Measurements from ENCODE around the gene SLC35B2.

The SLC35B2 gene

DNA sequence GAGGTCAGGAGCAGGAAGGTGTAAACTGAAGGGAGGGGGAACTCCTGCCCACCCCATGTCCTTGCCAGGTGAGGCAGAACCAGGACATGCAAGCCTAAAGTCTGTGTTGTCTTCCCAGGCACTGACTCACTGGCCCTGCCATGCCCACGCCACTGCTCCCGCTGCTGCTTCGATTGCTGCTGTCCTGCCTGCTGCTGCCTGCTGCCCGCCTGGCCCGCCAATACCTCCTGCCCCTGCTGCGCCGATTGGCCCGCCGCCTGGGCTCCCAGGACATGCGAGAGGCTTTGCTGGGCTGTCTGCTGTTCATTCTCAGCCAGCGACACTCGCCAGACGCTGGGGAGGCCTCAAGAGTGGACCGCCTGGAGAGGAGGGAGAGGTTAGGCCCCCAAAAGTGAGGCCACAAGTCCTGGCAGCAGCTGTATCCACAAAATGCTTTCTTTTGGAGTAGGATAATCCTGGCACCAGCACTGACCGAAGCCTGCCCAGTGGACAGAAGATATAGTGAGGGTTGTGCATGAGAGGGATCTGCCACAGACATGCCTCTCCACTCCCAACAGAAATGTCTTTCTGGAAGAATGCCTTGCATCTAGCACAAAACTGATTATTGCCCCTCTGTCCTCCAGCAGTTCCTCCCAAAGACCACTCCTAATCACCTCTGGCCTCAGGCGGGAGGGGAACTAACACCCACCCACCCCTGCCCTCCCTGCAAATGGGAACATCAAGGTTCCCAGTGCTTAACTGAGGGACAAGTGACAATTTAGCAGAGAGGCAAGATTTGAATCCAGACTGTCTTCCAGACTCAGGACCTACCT, 39.8 kb downstream of the SLC35B2 start:
- TF ChIP-seq, protein P1, sequence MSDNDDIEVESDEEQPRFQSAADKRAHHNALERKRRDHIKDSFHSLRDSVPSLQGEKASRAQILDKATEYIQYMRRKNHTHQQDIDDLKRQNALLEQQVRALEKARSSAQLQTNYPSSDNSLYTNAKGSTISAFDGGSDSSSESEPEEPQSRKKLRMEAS (IDR thresholded peaks at IDR 0.05) = peak; percentile 98
- TF ChIP-seq EGR1 (IDR thresholded peaks at IDR 0.05) (peak; percentile 17; the same call in 1 of the 2 replicates), CREB1 (IDR thresholded peaks at IDR 0.05; ENCODE audit: low read depth) (no peak), TEAD4 (IDR thresholded peaks at IDR 0.05) (peak; percentile 74), ZBTB7A (IDR thresholded peaks at IDR 0.05; ENCODE audit: low read depth) (no peak), EP300 (IDR thresholded peaks at IDR 0.05; ENCODE audit: borderline replicate concordance) (peak; percentile 91), YY1 (IDR thresholded peaks at IDR 0.05; ENCODE audit: low read depth) (peak; percentile 48; the same call in 1 of the 2 replicates), TAF1 (IDR thresholded peaks at IDR 0.05; ENCODE audit: low read depth) (0 out of 2 replicates have a peak, but pooled peaks have one; percentile 30), CEBPB (IDR thresholded peaks at IDR 0.05) (peak; percentile 18; the same call in 1 of the 2 replicates), RAD21 (IDR thresholded peaks at IDR 0.05; ENCODE audit: low read depth) (peak; percentile 2; the same call in 1 of the 2 replicates), FOXM1 (IDR thresholded peaks at IDR 0.05; ENCODE audit: borderline replicate concordance, low read depth) (peak; percentile 79), TCF12 (IDR thresholded peaks at IDR 0.05; ENCODE audit: low read depth) (peak; percentile 95), NFIC (IDR thresholded peaks at IDR 0.05) (peak; percentile 96)
- TF ChIP-seq, protein P2, sequence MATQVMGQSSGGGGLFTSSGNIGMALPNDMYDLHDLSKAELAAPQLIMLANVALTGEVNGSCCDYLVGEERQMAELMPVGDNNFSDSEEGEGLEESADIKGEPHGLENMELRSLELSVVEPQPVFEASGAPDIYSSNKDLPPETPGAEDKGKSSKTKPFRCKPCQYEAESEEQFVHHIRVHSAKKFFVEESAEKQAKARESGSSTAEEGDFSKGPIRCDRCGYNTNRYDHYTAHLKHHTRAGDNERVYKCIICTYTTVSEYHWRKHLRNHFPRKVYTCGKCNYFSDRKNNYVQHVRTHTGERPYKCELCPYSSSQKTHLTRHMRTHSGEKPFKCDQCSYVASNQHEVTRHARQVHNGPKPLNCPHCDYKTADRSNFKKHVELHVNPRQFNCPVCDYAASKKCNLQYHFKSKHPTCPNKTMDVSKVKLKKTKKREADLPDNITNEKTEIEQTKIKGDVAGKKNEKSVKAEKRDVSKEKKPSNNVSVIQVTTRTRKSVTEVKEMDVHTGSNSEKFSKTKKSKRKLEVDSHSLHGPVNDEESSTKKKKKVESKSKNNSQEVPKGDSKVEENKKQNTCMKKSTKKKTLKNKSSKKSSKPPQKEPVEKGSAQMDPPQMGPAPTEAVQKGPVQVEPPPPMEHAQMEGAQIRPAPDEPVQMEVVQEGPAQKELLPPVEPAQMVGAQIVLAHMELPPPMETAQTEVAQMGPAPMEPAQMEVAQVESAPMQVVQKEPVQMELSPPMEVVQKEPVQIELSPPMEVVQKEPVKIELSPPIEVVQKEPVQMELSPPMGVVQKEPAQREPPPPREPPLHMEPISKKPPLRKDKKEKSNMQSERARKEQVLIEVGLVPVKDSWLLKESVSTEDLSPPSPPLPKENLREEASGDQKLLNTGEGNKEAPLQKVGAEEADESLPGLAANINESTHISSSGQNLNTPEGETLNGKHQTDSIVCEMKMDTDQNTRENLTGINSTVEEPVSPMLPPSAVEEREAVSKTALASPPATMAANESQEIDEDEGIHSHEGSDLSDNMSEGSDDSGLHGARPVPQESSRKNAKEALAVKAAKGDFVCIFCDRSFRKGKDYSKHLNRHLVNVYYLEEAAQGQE (IDR thresholded peaks at IDR 0.05; ENCODE audit: low read depth) = no peak
- TF ChIP-seq, protein P3, sequence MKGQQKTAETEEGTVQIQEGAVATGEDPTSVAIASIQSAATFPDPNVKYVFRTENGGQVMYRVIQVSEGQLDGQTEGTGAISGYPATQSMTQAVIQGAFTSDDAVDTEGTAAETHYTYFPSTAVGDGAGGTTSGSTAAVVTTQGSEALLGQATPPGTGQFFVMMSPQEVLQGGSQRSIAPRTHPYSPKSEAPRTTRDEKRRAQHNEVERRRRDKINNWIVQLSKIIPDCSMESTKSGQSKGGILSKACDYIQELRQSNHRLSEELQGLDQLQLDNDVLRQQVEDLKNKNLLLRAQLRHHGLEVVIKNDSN (IDR thresholded peaks at IDR 0.05) = no peak

DNA sequence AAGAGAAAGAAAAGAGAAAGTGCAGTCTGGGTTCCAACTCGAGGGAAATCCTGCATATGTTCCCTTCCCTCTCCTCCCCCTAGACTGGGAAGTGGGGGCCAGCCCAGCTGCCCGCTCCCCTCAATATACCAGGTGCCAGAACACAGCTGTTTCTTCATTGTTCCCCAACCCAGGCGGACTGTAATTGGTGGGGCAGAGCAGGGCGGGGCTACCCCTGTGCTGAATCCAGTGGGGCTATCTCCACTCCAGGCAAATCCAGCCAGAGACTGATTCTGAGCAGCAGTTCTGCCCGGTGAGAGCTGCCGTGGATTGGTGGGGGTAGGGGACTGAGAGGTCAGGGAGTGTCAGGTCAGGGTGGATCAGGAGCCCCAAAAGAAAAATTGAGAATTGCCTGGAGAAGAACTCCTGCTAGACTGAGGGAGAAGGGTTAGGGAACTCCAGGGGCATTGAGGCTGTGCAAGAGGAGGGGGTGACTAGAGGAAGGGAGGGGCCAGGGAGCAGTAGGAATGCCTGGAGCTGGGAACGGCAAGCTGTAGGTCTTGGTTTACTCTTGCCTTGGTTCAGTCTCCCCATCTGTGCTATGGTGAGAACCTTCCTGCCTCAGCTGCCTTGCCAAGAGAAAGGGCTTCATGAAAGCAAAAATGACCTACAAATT, 40.5 kb downstream of the SLC35B2 start, which contains the start of gene MYMX:
MYMX (plus strand) TSS at position 250 of the 655 bp plus-strand sequence. CDS start 546 bp downstream, outside the sequence.
- TF ChIP-seq, protein P3 (IDR thresholded peaks at IDR 0.05) = no peak
- no peak for TF ChIP-seq CREB1 (IDR thresholded peaks at IDR 0.05; ENCODE audit: low read depth)
- TF ChIP-seq, protein P1 (IDR thresholded peaks at IDR 0.05) = no peak

DNA sequence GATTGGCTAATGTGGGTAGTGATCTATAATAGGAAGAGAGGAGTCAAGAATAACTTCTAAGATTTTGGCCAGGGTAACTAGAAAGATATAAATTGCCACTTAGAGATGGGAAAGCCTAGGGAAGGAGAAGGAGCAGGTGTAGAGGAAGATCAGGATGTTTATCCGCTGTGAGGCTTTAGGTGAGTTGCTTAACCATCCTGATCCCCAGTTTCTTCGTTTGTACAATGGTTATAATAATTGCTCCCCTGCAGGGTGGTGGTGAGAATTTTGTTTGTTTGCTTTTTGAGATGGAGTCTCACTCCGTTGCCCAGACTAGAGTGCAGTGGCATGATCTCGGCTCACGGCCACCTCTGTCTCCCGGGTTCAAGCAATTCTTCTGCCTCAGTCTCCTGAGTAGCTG, 43.0 kb downstream of the SLC35B2 start:
- TF ChIP-seq ZBTB7A (IDR thresholded peaks at IDR 0.05; ENCODE audit: low read depth) (no peak), YY1 (IDR thresholded peaks at IDR 0.05; ENCODE audit: low read depth) (no peak), TEAD4 (IDR thresholded peaks at IDR 0.05) (no peak), CREB1 (IDR thresholded peaks at IDR 0.05; ENCODE audit: low read depth) (no peak), RAD21 (IDR thresholded peaks at IDR 0.05; ENCODE audit: low read depth) (no peak), FOXM1 (IDR thresholded peaks at IDR 0.05; ENCODE audit: borderline replicate concordance, low read depth) (no peak), NFIC (IDR thresholded peaks at IDR 0.05) (no peak), EP300 (IDR thresholded peaks at IDR 0.05; ENCODE audit: borderline replicate concordance) (no peak), TCF12 (IDR thresholded peaks at IDR 0.05; ENCODE audit: low read depth) (no peak), CEBPB (IDR thresholded peaks at IDR 0.05) (no peak)
- TF ChIP-seq, protein P2 (IDR thresholded peaks at IDR 0.05; ENCODE audit: low read depth) = no peak
- TF ChIP-seq, protein P3 (IDR thresholded peaks at IDR 0.05) = no peak

DNA sequence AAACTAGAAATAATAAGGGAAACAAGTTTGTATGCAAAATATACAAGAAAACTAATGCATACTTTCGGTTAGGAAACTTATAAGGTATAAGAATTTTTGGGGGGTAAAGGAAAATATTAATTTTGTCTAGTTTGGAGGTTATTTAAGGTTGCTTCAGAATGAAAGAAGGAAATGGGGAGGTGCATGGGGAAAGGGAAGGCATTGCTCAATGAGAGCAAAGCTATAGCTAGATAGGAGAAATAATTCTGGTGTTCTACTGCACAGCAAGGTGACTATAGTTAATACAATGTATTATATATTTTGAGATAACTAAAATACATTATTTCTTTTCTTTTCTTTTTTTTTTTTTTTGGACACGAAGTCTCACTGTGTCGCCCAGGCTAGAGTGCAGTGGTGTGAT, 46.0 kb downstream of the SLC35B2 start:
- TF ChIP-seq EP300 (IDR thresholded peaks at IDR 0.05; ENCODE audit: borderline replicate concordance) (no peak), CREB1 (IDR thresholded peaks at IDR 0.05; ENCODE audit: low read depth) (no peak), TAF1 (IDR thresholded peaks at IDR 0.05; ENCODE audit: low read depth) (no peak), FOXM1 (IDR thresholded peaks at IDR 0.05; ENCODE audit: borderline replicate concordance, low read depth) (no peak), NFIC (IDR thresholded peaks at IDR 0.05) (no peak)

DNA sequence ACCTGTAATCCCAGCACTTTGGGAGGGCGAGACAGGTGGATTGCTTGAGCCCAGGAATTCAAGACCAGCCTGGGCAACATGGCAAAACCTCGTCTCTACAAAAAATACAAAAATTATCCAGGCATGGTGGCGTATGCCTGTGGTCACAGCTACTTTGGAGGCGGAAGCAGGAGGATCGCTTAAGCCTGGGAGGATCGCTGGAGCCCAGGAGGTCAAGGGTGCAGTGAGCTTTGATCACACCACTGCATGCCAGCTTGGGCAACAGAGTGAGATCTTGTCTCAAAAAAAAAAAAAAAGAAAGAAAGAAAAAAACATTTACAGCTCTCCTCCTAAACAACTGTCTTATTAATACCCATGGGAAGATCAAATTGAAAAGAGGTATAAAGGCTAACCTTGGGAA, 49.4 kb downstream of the SLC35B2 start:
- no peak for TF ChIP-seq RAD21 (IDR thresholded peaks at IDR 0.05; ENCODE audit: low read depth)
- TF ChIP-seq, protein P3 (IDR thresholded peaks at IDR 0.05) = no peak
- TF ChIP-seq FOXM1 (IDR thresholded peaks at IDR 0.05; ENCODE audit: borderline replicate concordance, low read depth) = no peak
- TF ChIP-seq ZBTB7A (IDR thresholded peaks at IDR 0.05; ENCODE audit: low read depth) = no peak
- no peak for TF ChIP-seq CEBPB (IDR thresholded peaks at IDR 0.05)
- no peak for TF ChIP-seq CREB1 (IDR thresholded peaks at IDR 0.05; ENCODE audit: low read depth)
- no peak for TF ChIP-seq TCF12 (IDR thresholded peaks at IDR 0.05; ENCODE audit: low read depth)
- TF ChIP-seq, protein P1 (IDR thresholded peaks at IDR 0.05) = no peak
- no peak for TF ChIP-seq YY1 (IDR thresholded peaks at IDR 0.05; ENCODE audit: low read depth)
- TF ChIP-seq TAF1 (IDR thresholded peaks at IDR 0.05; ENCODE audit: low read depth) = no peak
- no peak for TF ChIP-seq TEAD4 (IDR thresholded peaks at IDR 0.05)
- no peak for TF ChIP-seq NFIC (IDR thresholded peaks at IDR 0.05)
- TF ChIP-seq EP300 (IDR thresholded peaks at IDR 0.05; ENCODE audit: borderline replicate concordance) = no peak
- TF ChIP-seq, protein P2 (IDR thresholded peaks at IDR 0.05; ENCODE audit: low read depth) = no peak
- no peak for TF ChIP-seq EGR1 (IDR thresholded peaks at IDR 0.05)
